ENCODE results near the gene TNFAIP8L1.
"Not testable (repeated sequence)": the region's sequence is repeated elsewhere in the genome, so short reads cannot be mapped to it uniquely, and the experiment has no call there.

Gene TNFAIP8L1

DNA sequence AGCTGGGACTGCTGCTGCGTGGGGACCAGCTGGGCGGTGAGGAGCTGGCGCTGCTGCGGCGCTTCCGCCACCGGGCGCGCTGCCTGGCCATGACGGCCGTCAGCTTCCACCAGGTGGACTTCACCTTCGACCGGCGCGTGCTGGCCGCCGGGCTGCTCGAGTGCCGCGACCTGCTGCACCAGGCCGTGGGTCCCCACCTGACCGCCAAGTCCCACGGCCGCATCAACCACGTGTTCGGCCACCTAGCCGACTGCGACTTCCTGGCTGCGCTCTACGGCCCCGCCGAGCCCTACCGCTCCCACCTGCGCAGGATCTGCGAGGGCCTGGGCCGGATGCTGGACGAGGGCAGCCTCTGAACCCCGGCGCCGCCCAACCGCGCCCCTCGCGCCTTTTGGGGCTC, 12.8 kb downstream of the TNFAIP8L1 start:
- DNase-seq = no peak

DNA sequence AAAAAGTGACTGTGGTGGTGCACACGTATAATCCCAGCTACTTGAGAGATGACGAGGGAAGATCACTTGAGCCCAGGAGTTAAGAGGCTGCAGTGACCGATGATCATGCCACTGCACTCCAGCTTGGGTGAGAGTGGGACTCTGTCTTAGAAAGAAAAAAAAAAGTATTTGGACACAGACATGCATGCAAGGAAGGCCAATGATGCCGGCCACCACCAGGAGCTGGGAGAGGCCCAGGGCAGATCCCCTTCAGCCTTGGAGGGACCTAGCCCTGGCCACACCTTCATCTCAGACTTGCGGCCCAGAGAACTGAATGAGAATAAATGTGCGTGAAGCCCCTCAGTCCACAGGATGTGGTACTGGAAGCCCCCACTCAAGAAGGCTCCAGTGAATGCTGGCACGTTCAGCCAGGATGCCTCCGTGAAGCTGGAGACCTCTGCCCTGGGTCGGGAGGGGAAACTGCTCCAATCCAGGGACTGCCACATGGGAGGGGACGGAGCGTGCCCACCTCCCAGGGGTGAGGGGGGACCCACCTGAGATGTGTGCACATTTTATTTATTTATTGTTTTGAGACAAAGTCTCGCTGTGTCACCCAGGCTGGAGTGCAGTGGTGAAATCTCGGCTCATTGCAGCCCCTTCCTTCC, 14.6 kb downstream of the TNFAIP8L1 start:
- DNase-seq = no peak

DNA sequence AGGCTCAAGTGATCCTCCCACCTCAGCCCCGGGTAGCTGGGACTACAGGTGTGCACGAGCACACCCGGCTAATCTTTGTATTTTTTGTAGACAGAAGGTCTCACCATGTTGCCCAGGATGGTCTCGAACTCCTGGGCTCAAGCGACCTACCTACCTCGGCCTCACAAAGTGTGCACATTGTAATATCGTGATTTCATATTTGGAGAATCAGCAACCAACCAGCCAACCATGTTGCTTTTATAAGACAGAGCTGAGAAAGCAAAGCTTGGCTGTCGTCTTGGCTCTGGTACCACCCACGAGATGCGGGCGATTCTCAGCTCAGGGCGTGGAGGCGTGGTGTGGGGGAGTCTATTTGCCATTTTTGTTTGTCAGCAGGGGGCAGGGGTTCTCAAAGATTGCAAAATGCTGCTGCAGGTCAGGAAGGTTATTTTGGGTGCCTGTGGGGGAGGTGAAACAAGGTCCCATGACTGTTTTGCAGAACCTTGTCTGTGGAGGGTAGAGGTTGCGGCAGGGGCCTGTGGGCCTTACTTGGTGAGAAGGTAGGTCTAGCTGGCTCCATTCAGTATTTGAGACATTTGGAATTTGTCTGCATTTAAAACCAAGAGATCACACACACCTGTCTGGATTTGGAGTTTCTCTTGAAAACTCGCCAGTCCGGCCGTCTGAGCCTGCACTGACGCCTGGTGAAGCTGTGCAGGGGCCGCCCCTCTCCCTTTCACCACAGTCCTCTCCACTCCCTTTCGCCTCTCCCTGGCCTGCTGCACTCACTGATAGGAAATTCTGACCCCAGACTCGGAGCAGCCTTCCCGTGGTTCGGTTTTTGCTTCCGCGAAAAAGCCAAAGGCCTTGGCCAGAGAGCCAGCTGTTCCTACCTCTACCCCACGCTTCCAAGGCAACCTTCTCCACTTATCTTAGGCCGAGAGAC, 15.4 kb downstream of the TNFAIP8L1 start:
- no peak for DNase-seq

DNA sequence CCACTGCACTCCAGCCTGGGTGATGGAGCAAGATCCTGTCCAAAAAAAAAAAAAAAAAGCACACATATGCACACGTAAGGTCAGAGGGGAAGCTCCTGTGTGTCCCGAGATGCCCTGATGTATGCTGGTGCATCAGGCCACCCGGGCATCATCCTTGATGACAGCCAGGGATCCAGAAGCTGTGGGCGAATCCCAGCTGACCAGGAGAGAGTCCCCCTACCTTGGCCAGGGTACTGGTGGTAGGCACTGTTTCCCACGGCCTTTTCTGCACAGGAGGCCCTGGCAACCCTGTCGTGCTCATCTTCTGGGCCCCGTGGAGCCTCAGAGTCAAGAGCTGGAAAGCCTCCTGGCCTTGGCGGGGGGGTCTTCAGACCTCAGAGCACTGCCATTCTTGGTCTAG, 16.8 kb downstream of the TNFAIP8L1 start:
- DNase-seq = no peak

DNA sequence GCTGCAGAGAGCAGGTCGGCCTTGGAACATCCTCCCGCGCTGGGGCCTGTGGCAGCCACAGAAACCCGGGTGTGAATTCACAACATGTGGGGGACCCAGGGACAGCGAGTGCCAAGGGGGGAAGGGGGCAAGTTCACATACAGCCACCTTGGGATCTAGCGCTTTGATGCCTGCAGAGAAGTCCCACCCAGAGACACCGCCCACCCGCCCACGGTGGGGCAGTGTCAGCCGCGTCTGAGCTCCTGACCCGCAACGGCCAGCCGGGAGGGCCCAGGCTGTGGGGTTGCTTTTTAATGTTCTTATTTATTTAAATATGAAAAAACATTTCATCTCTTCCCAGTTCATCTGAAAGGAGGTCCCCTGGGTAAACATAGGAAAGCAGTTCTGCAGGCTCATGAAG, 17.9 kb downstream of the TNFAIP8L1 start:
- DNase-seq = no peak

DNA sequence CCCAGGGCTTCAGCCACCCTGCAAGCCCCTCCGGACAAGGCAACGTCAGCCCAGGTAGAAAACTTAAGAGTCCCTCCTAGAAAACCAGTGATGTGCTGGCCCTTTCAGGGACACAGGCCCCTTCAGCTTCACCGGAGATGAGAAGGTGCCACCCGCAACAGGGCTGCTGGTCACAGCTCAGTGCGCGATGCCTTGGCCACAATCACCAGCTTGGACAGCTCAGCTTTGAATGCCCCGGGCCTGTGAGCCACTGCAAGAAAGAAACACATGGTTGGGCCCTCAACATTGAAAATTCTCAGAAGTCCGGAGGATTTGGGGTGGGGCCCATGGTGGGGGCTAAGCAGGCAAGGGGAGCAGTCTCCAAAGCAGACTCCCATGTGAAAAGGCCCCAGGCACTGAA, 18.5 kb downstream of the TNFAIP8L1 start:
- DNase-seq = no peak

DNA sequence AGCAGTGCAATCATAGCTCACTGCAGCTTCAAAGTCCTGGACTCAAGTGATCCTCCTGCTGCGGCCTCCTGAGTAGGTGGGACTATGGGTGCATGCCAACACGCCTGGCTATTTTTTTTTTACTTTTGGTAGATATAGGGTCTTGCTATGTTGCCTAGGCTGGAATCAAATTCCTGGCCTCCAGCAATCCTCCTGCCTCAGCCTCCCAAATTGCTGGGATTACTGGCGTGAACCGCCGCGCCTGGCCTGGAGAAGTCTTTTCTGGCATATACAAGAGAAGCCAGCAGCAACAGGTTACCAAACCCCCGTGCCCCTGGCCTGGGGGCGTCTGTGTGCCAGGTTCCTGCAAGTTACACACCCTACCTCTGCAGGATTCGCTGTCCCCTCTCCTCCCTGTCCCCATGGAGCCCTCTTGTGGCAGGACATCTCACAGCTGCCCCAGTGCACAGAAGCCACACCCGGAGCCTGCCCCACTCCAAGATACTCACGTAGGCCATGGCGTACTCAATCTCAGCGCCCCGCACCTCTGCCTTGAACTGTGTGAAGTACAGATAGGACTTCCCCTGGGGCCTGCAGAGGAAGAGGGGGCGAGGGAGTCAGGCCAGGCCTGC, 21.0 kb downstream of the TNFAIP8L1 start:
- no peak for DNase-seq

DNA sequence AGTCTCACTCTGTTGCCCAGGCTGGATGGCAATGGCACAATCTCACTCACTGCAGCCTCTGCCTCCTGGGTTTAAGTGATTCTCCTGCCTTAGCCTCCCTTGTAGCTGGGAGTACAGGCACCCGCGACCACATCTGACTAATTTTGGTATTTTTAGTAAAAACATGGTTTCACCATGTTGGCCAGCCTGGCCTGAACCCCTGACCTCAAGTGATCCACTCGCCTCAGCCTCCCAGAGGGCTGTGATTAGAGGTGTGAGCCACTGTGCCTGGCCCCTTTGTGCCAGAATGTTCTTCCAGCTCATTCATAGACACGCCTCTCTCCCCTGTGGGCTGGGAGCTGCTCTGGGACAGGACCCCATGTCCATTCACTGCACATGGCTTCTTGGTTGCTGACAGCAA, 21.7 kb downstream of the TNFAIP8L1 start:
- no peak for DNase-seq

DNA sequence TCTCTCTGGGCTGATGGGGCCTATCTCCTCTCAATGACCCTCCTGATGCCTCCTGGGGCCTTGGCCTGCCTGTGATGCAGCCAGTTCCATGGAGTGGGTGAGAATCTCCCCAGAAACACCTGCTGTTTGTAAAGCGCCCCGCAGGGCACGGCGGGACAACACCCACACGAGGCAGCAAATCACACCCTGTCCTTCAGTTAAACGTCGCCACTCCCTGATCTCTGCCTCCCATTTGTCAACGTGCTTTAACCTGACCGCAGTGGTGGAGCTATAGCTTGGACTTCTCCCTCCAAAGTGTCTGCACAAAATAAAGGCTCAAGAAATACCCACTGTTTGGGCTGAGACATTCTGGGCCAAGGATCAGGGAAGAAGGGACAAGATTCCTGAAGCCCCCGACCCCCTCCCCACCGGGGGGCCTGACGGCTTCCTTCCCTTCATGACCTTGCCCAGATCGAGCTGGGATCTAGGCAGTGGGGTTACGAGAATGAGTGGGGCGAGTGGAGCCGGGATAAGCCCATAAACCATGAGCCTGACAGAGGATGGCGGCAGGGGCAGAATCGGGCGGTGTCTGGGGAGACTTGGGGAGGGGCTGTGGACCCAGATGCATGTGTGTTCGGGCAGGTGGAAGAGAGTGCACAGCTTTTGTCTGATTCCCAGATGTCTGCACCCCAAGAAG, 22.8 kb downstream of the TNFAIP8L1 start:
- DNase-seq = no peak

DNA sequence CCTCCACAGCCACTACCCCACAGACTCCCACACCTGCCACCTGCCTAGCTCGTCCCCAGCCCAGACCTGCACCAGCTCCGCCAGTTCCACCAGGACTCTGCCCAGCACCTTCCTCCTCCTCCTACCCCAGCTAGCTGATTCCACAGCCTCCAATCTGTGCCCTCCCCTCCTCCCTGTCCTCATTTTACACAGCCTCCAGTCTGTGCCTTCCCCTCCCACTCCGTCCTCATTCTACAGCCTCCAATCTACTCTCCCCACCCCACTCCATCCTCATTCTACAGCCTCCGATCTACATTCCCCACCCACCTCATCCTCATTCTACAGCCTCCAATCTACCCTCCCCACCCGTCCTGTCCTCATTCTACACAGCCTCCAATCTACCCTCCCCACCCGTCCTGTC, 23.5 kb downstream of the TNFAIP8L1 start:
- DNase-seq = no peak

DNA sequence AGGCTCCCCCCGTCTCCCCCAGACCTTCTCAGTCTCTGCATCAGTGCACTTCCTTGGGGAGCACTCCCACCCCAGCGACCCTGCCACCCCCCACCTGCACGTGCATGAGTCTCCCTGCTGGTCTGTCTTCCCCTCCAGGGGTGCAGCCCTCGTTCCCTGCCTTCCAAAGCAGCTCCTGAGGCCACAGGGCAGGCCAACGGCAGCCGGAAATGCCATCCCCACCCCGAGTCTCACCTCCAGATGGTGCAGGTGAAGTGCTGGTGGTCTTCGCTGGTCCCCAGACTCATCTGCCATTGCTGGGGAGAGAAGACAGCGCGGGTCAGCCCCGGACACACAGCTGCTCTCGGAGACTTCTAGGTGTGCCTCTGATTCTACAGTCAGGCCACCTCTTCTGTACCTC, 25.3 kb downstream of the TNFAIP8L1 start:
- no peak for DNase-seq

DNA sequence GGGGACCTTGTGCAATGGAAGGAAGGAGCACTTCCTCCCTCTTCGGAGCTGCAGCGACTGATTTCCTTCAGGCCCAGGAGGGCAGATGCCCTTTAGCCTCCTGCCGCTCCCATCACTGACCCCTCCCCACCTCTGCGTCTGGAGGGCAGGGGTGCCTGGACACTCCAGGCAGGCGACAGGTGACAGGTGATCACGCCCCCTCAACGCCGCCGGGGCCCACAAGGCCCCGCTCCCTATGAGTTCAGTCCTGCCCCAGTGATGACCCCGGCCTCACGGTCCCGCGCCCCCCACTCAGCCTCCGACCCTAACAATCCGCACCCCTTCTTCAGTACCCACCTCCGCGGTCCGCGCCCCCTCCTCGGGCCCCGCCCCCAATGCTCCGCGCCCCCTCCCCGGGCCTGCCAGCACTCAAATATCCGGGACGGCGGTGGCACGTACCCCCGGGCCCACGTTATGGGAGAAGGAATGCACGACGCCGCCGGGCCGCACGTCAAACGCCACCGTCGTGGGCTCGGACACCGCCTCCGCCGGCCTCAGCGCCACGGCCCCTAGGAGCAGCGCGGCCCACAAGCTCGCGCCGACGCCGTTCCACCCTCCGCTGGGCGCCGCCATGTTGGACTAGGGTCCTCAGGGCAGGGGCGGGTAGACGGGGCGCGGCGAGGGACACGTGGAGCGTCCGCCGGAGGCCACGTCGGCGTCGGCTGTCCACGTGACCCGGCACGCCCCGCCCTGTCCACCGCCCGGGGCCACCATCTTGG, 30.6 kb downstream of the TNFAIP8L1 start, which contains the start of gene MYDGF:
TSS of gene MYDGF (minus strand) at position 620 of the 758 bp plus-strand sequence. CDS start at position 612, 8 bp downstream.
- peak; percentile 85 for DNase-seq

DNA sequence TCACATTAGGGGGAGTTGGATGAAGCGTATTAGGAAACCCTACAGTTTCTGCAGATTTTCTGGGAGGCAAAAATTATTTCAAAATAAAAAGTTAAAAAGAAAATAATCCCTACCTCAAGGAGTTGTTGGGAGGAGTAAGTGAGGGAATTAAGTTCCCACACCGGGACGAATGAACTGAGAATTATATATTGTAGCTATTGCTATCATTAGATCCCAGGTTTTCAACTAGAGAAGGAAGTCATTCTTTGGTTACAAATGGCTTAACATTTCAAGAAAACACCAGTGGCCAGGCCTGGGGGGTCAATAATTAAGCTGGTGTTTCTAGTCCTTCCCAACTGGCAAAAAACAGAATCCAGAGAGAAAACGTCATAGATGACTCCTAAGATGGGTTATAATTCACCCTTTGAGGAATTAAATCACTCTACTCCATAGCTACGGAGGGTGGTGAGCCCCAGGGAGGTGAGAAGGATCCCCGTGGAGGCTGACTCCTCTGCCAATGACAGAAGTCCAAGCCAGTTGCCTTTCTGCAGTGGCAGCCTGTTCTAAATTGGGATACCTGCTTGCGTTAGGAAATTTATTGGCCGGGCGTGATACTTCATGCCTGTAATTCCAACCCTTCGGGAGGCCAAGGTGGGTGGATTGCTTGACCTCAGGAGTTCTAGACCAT, 32.0 kb downstream of the TNFAIP8L1 start:
- no peak for DNase-seq

DNA sequence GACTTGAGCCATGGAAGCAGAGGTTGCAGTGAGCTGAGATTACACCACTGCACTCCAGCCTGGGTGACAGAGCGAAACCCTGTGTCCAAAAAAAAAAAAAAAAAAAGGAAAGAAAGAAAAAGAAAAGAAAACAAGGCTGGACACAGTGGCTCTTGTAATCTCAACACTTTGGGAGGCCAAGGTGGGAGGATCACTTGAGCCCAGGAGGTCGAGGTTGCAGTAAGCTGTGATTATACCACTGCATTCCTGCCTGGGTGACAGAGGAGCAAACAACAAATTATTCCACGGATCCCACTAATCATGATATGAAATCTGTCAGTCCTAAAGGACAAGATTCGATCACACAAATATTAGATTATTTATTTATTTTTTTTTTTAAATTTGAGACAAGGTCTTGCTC, 33.9 kb downstream of the TNFAIP8L1 start:
- no peak for DNase-seq

DNA sequence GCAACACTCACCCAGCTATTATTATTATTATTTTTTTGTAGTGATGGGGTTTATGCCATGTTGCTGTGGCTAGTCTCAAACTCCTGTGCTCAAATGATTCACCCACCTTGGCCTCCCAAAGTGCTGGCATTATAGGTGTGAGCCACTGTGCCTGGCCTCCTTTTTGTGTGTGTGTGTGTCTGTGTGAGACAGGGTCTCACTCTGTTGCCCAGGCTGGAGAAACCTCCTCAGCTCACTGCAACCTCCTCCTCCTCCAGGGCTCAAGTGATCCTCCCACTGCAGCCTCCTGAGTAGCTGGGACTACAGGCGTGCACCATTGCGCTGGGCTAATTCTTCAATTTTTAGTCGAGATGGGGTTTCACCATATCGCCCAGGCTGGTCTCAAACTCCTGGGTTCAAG, 34.4 kb downstream of the TNFAIP8L1 start:
- DNase-seq = no peak

DNA sequence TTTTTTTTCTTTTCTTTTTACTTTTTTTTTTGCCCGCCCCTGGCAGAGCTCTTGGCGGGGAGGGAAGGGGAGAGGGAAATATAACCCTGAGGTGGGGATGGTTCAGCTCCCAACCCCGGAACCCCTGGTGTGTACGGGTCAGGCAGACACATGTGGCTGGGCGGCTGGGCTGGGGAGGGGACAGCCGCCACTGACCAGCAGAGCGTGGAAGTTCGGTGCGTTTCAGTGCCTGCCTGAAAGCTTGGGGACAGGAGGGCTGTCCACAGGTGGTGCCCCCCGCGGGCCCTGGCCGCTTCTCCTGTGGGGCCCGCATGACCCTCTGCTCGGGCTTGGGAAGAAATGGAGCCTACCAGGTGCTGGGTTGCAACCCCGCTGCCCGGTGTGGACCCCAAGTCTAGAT, 36.0 kb downstream of the TNFAIP8L1 start:
- no peak for DNase-seq

DNA sequence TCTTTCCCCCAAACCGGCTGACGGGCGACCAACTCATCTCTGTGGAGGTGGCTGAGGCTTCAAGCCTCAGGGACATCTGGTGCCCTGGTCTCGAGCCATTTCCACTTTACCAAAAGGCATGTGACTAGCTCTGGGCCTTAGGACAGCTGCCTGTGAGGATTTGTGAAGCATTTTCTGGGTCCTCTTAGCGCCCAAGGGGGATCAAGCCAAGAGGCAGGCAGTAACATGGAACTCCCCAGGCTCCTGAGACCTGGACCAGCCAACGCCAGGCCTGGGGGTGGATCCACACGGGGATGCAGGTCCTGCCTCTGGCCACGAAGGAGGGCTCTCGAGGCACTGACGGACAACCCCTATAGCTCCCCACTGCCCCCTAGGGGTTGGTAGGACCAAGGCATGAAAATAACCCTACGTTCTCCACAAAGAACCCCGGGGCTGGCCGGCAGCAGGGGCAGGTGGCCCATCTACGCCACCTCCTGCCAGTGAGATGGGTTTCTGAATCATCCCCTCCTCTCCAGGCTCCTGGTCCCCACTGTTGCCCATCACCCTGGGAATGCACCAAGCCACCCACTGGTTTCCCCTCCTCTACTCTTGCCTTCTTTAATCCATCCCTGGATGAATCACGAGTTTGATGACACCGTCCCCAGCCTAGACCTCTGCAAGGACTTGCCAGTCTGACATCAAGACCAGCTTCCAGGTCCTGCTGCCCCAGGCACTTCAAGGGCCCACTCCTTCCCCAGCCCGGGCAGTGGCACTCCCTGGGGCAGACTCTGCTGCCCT, 37.8 kb downstream of the TNFAIP8L1 start:
- peak; percentile 24 for DNase-seq

DNA sequence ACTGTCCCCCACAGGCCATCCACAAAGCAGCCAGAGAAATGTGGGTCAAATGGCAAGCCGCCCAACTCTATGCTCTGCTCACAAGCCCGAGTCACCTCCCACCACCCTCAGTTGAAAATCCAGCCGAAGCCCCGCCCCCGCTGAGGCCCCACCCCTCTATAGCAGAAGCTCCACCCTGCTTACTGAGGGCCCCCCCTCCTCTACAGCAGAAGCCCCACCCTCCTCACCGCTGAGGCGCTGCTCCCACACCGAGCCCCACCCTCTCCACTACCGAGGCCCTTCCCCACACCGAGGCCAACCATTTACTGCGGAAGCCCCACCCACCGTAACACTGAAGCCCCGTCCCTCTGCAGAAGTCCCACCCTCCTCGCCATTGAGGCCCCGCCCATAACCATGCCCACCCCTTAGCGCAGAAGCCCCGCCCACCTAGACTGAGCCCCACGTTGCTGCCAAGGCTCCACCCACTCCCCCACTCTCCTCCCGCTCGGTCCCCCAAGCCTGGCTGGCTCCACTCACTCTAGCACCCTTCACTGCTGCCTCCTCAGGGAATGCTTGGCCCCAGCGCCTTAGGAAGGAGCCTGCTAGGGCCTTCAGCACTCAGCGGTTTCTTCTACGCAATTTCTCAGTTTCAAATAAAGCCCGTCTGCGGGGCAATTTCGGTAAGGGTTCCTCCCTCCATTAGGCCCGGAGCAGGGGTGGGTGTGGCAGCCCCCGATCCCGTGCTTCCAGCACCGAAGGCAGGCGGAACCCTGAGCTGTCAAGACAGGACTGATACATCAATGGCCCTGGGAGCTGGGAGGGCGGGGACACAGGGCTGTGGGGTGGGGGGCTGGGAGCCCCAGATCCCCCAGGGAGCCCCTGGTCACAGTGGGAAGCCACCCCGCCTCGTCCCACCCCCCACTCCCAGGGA, 39.8 kb downstream of the TNFAIP8L1 start:
- no peak for DNase-seq

DNA sequence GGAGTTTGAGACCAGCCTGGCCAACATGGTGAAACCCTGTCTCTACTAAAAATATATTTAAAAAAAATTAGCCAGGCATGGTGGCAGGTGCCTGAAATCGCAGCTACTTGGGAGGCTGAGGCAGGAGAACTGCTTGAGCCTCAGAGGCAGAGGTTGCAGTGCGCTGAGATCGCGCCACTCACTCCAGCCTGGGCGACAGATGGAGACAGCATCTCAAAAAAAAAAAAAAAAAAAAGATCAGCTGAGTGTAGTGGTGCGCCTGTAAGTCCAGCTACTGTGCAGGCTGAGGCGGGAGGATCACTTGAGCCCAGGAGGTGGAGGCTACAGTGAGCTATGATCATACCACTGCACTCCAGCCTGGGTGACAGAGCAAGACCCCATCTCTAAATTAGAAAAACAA, 40.7 kb downstream of the TNFAIP8L1 start:
- not testable (repeated sequence) for DNase-seq
